RPMI8226 (cell line): ENCODE results near the gene SLC22A23.

Source experiments
- DNase-seq: peaks from one replicate; pipeline ENCODE4 v3.0.0-alpha.2; 2015

Gene SLC22A23

GRCh38 chr6:3351105-3351676 lies 105.7 kb downstream of the SLC22A23 start:
- no peak for DNase-seq

- DNase-seq = no peak
Measured at GRCh38 chr6:3350252-3350796, 106.5 kb downstream of the SLC22A23 start.

- DNase-seq = no peak
Measured at GRCh38 chr6:3349388-3350251, 107.2 kb downstream of the SLC22A23 start.

GRCh38 chr6:3348821-3349220 lies 108.0 kb downstream of the SLC22A23 start:
- no peak for DNase-seq

GRCh38 chr6:3347826-3348225 lies 109.0 kb downstream of the SLC22A23 start:
- DNase-seq = no peak

- DNase-seq = peak; percentile 48
Measured at GRCh38 chr6:3347247-3347646, 109.6 kb downstream of the SLC22A23 start.

- no peak for DNase-seq
Measured at GRCh38 chr6:3346476-3346875, 110.4 kb downstream of the SLC22A23 start.

GRCh38 chr6:3345836-3346235 lies 111.0 kb downstream of the SLC22A23 start:
- peak; percentile 86 for DNase-seq

- DNase-seq = no peak
Measured at GRCh38 chr6:3343089-3343883, 113.6 kb downstream of the SLC22A23 start.

GRCh38 chr6:3341467-3341866 lies 115.4 kb downstream of the SLC22A23 start:
- DNase-seq = peak; percentile 71

- DNase-seq = peak; percentile 35
Measured at GRCh38 chr6:3340894-3341293, 116.0 kb downstream of the SLC22A23 start.

GRCh38 chr6:3340358-3340802 lies 116.5 kb downstream of the SLC22A23 start:
- no peak for DNase-seq

GRCh38 chr6:3339811-3340210 lies 117.0 kb downstream of the SLC22A23 start:
- no peak for DNase-seq

- peak; percentile 65 for DNase-seq
Measured at GRCh38 chr6:3337521-3338350, 119.1 kb downstream of the SLC22A23 start.

GRCh38 chr6:3336859-3337515 lies 119.9 kb downstream of the SLC22A23 start:
- DNase-seq = peak; percentile 45

- DNase-seq = peak; percentile 71
Measured at GRCh38 chr6:3336066-3336786, 120.6 kb downstream of the SLC22A23 start.

GRCh38 chr6:3335169-3335568 lies 121.7 kb downstream of the SLC22A23 start:
- no peak for DNase-seq

- DNase-seq = no peak
Measured at GRCh38 chr6:3334555-3334954, 122.3 kb downstream of the SLC22A23 start.

- DNase-seq = no peak
Measured at GRCh38 chr6:3333263-3333662, 123.6 kb downstream of the SLC22A23 start.

GRCh38 chr6:3331971-3332370 lies 124.9 kb downstream of the SLC22A23 start:
- DNase-seq = peak; percentile 75

GRCh38 chr6:3331494-3331893 lies 125.4 kb downstream of the SLC22A23 start:
- DNase-seq = peak; percentile 74
